Measurements from ENCODE around the gene PURA.

PURA gene

GRCh38 chr5:140111011-140111858, 2.7 kb upstream of the PURA start (continued):
- TF ChIP-seq ZBTB44 (tag by site-specific recombination; IDR thresholded peaks at IDR 0.05) (no peak), ZNF558 (tag by site-specific recombination; IDR thresholded peaks at IDR 0.05) (no peak), ZNF701 (tag by site-specific recombination; IDR thresholded peaks at IDR 0.05) (no peak), ZNF335 (tag by site-specific recombination; conservative IDR thresholded peaks at IDR 0.05) (peak; percentile 37), HIC1 (tag by site-specific recombination; IDR thresholded peaks at IDR 0.05) (no peak), ZBTB8A (tag by site-specific recombination; IDR thresholded peaks at IDR 0.05) (no peak), ZNF513 (tag by site-specific recombination; IDR thresholded peaks at IDR 0.05) (no peak), ZNF555 (tag by site-specific recombination; conservative IDR thresholded peaks at IDR 0.05) (no peak), ZNF837 (tag by site-specific recombination; IDR thresholded peaks at IDR 0.05) (no peak), ZNF398 (tag by site-specific recombination; IDR thresholded peaks at IDR 0.05) (no peak), ZNF621 (tag by site-specific recombination; IDR thresholded peaks at IDR 0.05) (no peak), ZNF19 (tag by site-specific recombination; IDR thresholded peaks at IDR 0.05; ENCODE audit: low read depth) (no peak), ZNF626 (tag by site-specific recombination; IDR thresholded peaks at IDR 0.05) (no peak), ZBTB11 (tag by site-specific recombination; conservative IDR thresholded peaks at IDR 0.05; ENCODE audit: low read depth) (no peak), ZNF639 (tag by site-specific recombination; IDR thresholded peaks at IDR 0.05) (no peak), ZNF354C (tag by site-specific recombination; IDR thresholded peaks at IDR 0.05; ENCODE audit: borderline replicate concordance, low read depth) (no peak), ZSCAN30 (tag by site-specific recombination; IDR thresholded peaks at IDR 0.05) (no peak), OVOL3 (tag by site-specific recombination; IDR thresholded peaks at IDR 0.05) (no peak), ZFHX2 (tag by site-specific recombination; conservative IDR thresholded peaks at IDR 0.05) (peak; percentile 13; the same call in 1 of the 2 replicates), TSHZ1 (tag by site-specific recombination; IDR thresholded peaks at IDR 0.05; ENCODE audit: borderline replicate concordance) (no peak), ZFP3 (tag by site-specific recombination; IDR thresholded peaks at IDR 0.05; ENCODE audit: low read depth) (no peak), ZEB2 (tag by site-specific recombination; IDR thresholded peaks at IDR 0.05) (peak; percentile 60; the same call in 1 of the 2 replicates)
